A549 (cell line): ENCODE measurements around the gene TRDN. TPM values are rescaled to one million over a fixed set of nuclear protein-coding genes. Genes with fewer than 3 reads are reported as not detected.

Experiments used
- ATAC-seq, 2 experiments: fragments of 200-7000 bp in 1 of 2; fragments of >200 bp in 1 of 2; cut with Nextera tagmentation in 1 of 2; cut with Tn5 transposase in 1 of 2; 3 replicates each; pipeline versions ENCODE4 v1.8.0 to v1.9.1; 2018 to 2020; ENCODE audit warnings: mild to moderate bottlenecking in 1 of 2, moderate library complexity in 1 of 2
- CTCF ChIA-PET: fragments of 300-600 bp; sonication (Branson Sonifier 250); formaldehyde crosslinking; extraction: SDS; loops from one replicate; lab custom pipeline; 2021; ENCODE audit warnings: antibody characterized with exemption, inconsistent platforms; lab: Yijun Ruan, JAX
- POLR2A ChIA-PET: fragments of 350-600 bp; formaldehyde crosslinking; extraction: SDS; loops from one replicate; lab custom pipeline; 2021; ENCODE audit warnings: antibody characterized with exemption, inconsistent platforms; lab: Yijun Ruan, JAX
- DNase-seq, 2 experiments: peaks; one replicate each; pipeline versions ENCODE4 v3.0.0 to v3.0.0-alpha.2; 2011 to 2016; ENCODE audit warnings: low read depth in 1 of 2, low spot score in 1 of 2
- FAIRE-seq: peaks from 2 replicates; lab custom pipeline; 2011; peaks lifted over from hg19 to GRCh38; lab: Jason Lieb, UNC
- H3K27ac ChIP-seq, 2 experiments: fragments of >200 bp; sonication (Bioruptor Twin); formaldehyde crosslinking; 3 replicates each; pipeline ENCODE4 v1.5.1; 2016 to 2017
- H3K4me1 ChIP-seq: fragments of >200 bp; sonication (Bioruptor Twin); formaldehyde crosslinking; 3 replicates; pipeline ENCODE4 v1.6.1; 2016
- H3K4me2 ChIP-seq: fragments of >200 bp; sonication (Bioruptor Twin); formaldehyde crosslinking; 3 replicates; pipeline ENCODE4 v1.6.1; 2016
- H3K4me3 ChIP-seq: fragments of >200 bp; sonication (Bioruptor Twin); formaldehyde crosslinking; 3 replicates; pipeline ENCODE4 v1.5.1; 2016
- H3K9me3 ChIP-seq: fragments of >200 bp; sonication (Bioruptor Twin); formaldehyde crosslinking; 3 replicates; pipeline ENCODE4 v1.6.1; 2016
- CBX2 ChIP-seq: fragments of 200-600 bp; sonication (generic); IDR thresholded peaks from 2 replicates; pipeline ENCODE4 v1.6.1; 2016; ENCODE audit warnings: low read depth, mild to moderate bottlenecking, borderline replicate concordance
- CBX8 ChIP-seq: fragments of 200-600 bp; sonication (generic); IDR thresholded peaks from 2 replicates; pipeline ENCODE4 v1.6.1; 2016
- EHMT2 ChIP-seq: fragments of 200-600 bp; sonication (generic); IDR thresholded peaks from 2 replicates; pipeline ENCODE4 v1.6.1; 2016; ENCODE audit warnings: antibody characterized with exemption, low read depth, mild to moderate bottlenecking, moderate library complexity
- FOSB ChIP-seq: fragments of 250-450 bp; sonication (Bioruptor Pico); IDR thresholded peaks from 2 replicates; pipeline ENCODE4 v1.5.0; 2020; ENCODE audit warnings: mild to moderate bottlenecking, moderate library complexity
- FOXS1 ChIP-seq: fragments of 250-450 bp; sonication (Bioruptor Pico); IDR thresholded peaks from 2 replicates; pipeline ENCODE4 v1.5.0; 2020; ENCODE audit warnings: mild to moderate bottlenecking, moderate library complexity
- JUN ChIP-seq, 2 experiments: fragments of >200 bp; sonication (Bioruptor Twin); formaldehyde crosslinking; IDR thresholded peaks; 2 replicates in 1 of 2; 3 replicates in 1 of 2; pipeline ENCODE4 v1.6.1; 2016 to 2017
- JUNB ChIP-seq: fragments of >200 bp; sonication (Bioruptor Twin); formaldehyde crosslinking; IDR thresholded peaks from 2 replicates; pipeline ENCODE4 v1.6.1; 2016
- KDM1A ChIP-seq: fragments of 200-600 bp; sonication (generic); IDR thresholded peaks from 2 replicates; pipeline ENCODE4 v1.6.1; 2016; ENCODE audit warnings: low read depth, mild to moderate bottlenecking
- KDM5A ChIP-seq: fragments of 200-600 bp; sonication (generic); IDR thresholded peaks from 2 replicates; pipeline ENCODE4 v1.6.1; 2016; ENCODE audit warnings: antibody characterized with exemption, mild to moderate bottlenecking
- MYC ChIP-seq: IDR thresholded peaks from 2 replicates; pipeline ENCODE4 v1.6.1; 2012; ENCODE audit warnings: mild to moderate bottlenecking, inconsistent platforms, low read length, improper control_type of control experiment, borderline replicate concordance
- NPAS2 ChIP-seq: fragments of 250-450 bp; sonication (Bioruptor Pico); IDR thresholded peaks from 2 replicates; pipeline ENCODE4 v1.8.0; 2022; ENCODE audit warnings: mild to moderate bottlenecking, moderate library complexity, borderline replicate concordance
- RAD21 ChIP-seq, 2 experiments: fragments of >200 bp in 1 of 2; sonication (Bioruptor Twin) in 1 of 2; formaldehyde crosslinking in 1 of 2; IDR thresholded peaks in 1 of 2; conservative IDR thresholded peaks in 1 of 2; 2 replicates in 1 of 2; 3 replicates in 1 of 2; pipeline ENCODE4 v1.6.1; 2012 to 2018; ENCODE audit warnings: inconsistent platforms in 1 of 2
- SREBF2 ChIP-seq: fragments of 450-650 bp; IDR thresholded peaks from 2 replicates; pipeline ENCODE4 v1.6.1; 2014; ENCODE audit warnings: mild to moderate bottlenecking, moderate library complexity
- USF2 ChIP-seq: fragments of 450-650 bp; IDR thresholded peaks from 2 replicates; pipeline ENCODE4 v1.6.1; 2014; ENCODE audit warnings: antibody characterized with exemption
- ZFP36 ChIP-seq: fragments of 450-650 bp; IDR thresholded peaks from 2 replicates; pipeline ENCODE4 v1.6.1; 2014; ENCODE audit warnings: borderline replicate concordance; ENCODE audit not compliant: partially characterized antibody
- WGBS: methylation state at CpG from one replicate; pipeline ENCODE4 v1.1.6; 2017; ENCODE audit errors: missing lambda C conversion rate; 5-methylcytosine and 5-hydroxymethylcytosine counted together
- polyA plus RNA-seq, 4 experiments: library from polyadenylated mRNA; depleted of rRNA in 3 of 4; stranded (reverse); fragments of >200 nt; fragmentation: RNase III in 1 of 4; extraction: RNeasy Plus Mini Kit Qiagen cat#74134 plus additional on column Dnase treatment in 1 of 4; gene quantifications; 2 replicates in 3 of 4; 3 replicates in 1 of 4; pipeline ENCODE4 v1.2.3, GENCODE V29; 2011 to 2017
- TF ChIP-seq, protein P1 (sequence below): fragments of >200 bp; sonication (Bioruptor Twin); formaldehyde crosslinking; IDR thresholded peaks from 3 replicates; pipeline ENCODE4 v1.5.1; 2016
- TF ChIP-seq, protein P2 (sequence below): fragments of 250-450 bp; sonication (Bioruptor Pico); IDR thresholded peaks from 2 replicates; pipeline ENCODE4 v1.5.0; 2020; ENCODE audit warnings: low read depth, mild to moderate bottlenecking, moderate library complexity
- TF ChIP-seq, protein P3 (sequence below): IDR thresholded peaks from 2 replicates; pipeline ENCODE4 v1.6.1; 2012; ENCODE audit warnings: low read depth, borderline replicate concordance

The TRDN gene
- polyA plus RNA-seq, 2 of the 4 experiments (the other 2 are of a cell fraction) = not detected

DNA sequence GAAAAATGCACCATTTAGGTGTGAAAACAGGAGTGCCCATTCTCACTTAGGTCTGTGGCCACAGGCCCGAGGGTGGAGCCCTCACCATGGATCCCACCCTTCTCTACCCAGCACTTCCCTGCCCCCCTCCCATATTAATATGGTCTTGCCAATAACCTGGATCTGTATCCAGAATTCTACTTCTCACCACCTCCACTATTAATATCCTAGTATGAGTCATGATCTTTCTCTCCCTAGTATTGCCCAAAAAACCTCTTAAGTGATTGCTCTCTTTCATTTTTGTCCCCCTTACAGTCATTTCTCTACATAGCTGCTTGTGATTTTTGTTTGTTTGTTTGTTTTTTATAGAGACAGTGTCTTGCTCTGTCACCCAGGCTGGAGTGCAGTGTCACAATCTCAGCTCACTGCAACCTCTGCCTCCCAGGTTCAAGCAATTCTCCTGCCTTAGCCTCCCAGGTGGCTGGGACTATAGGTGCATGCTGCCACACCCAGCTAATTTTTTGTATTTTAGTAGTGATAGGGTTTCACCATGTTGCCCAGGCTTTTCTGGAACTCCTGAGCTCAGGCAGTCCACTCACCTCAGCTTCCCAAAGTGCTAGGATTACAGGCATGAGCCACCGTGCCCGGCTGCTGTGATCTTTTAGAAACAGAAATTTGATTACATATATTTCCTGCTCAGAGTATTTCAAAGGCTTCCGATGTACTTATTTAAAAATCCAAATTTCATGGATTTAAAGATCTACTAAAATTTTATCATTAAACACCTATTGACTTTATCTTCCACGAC, 24.5 kb upstream of the TRDN start (continued):
- TF ChIP-seq KDM1A (no peak), EHMT2 (no peak), CBX8 (no peak)
- TF ChIP-seq, all 56 proteins: peak for 0

GRCh38 chr6:123659960-123660748, 23.4 kb upstream of the TRDN start:
- 39% methylated on average over 3 of the region's 5 CpGs for WGBS

GRCh38 chr6:123658848-123659247, 22.1 kb upstream of the TRDN start:
- Histone ChIP-seq H3K4me1 (no peaks in the 10 kb centered on the region), H3K4me2 (no peak overlapping the region), H3K9me3 (no peaks in the 10 kb centered on the region), H3K27ac (no peak overlapping the region), H3K4me3 (no peak overlapping the region)
- DNase-seq (no peak), ATAC-seq (no peak), FAIRE-seq (no peak)
- ChIA-PET POLR2A (no interaction called here), CTCF (no interaction called here)
- TF ChIP-seq, protein P1, sequence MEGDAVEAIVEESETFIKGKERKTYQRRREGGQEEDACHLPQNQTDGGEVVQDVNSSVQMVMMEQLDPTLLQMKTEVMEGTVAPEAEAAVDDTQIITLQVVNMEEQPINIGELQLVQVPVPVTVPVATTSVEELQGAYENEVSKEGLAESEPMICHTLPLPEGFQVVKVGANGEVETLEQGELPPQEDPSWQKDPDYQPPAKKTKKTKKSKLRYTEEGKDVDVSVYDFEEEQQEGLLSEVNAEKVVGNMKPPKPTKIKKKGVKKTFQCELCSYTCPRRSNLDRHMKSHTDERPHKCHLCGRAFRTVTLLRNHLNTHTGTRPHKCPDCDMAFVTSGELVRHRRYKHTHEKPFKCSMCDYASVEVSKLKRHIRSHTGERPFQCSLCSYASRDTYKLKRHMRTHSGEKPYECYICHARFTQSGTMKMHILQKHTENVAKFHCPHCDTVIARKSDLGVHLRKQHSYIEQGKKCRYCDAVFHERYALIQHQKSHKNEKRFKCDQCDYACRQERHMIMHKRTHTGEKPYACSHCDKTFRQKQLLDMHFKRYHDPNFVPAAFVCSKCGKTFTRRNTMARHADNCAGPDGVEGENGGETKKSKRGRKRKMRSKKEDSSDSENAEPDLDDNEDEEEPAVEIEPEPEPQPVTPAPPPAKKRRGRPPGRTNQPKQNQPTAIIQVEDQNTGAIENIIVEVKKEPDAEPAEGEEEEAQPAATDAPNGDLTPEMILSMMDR = no peak
- TF ChIP-seq KDM5A (no peak), FOXS1 (CRISPR knock-in tag) (no peak), NPAS2 (CRISPR knock-in tag) (no peak), USF2 (no peak), MYC (no peak), FOSB (CRISPR knock-in tag) (no peak), CBX2 (no peak), JUNB (no peak), JUN (IDR thresholded peaks at IDR 0.05) (no peak), SREBF2 (no peak), EHMT2 (no peak), KDM1A (no peak)
- TF ChIP-seq, protein P2, sequence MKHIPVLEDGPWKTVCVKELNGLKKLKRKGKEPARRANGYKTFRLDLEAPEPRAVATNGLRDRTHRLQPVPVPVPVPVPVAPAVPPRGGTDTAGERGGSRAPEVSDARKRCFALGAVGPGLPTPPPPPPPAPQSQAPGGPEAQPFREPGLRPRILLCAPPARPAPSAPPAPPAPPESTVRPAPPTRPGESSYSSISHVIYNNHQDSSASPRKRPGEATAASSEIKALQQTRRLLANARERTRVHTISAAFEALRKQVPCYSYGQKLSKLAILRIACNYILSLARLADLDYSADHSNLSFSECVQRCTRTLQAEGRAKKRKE = no peak
- TF ChIP-seq, protein P3, sequence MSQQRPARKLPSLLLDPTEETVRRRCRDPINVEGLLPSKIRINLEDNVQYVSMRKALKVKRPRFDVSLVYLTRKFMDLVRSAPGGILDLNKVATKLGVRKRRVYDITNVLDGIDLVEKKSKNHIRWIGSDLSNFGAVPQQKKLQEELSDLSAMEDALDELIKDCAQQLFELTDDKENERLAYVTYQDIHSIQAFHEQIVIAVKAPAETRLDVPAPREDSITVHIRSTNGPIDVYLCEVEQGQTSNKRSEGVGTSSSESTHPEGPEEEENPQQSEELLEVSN = no peak
- WGBS = 29% methylated on average over 1 of the region's 1 CpG

More at GRCh38 chr6:123659960-123660748, 23.4 kb upstream of the TRDN start:
- ChIA-PET POLR2A (no interaction called here), CTCF (no interaction called here)
- H3K27ac ChIP-seq = no peak overlapping the region
- H3K9me3 ChIP-seq = no peaks in the 10 kb centered on the region
- no peak overlapping the region for H3K4me3 ChIP-seq
- TF ChIP-seq KDM5A (no peak), RAD21 (conservative IDR thresholded peaks at IDR 0.05 in 1 of 2, IDR thresholded peaks at IDR 0.05 in 1 of 2) (no peak), ZFP36 (no peak), CBX8 (no peak)
- TF ChIP-seq, protein P1 = no peak
- no peak overlapping the region for H3K4me2 ChIP-seq
- ATAC-seq = no peak
- no peaks in the 10 kb centered on the region for H3K4me1 ChIP-seq
- DNase-seq = no peak
- FAIRE-seq = no peak
